PFSK-1 (cell line): Measurements from ENCODE around the gene FEZ2.

ENCODE experiments used
- POLR2AphosphoS5 ChIP-seq: IDR thresholded peaks from 2 replicates; pipeline ENCODE4 v1.6.1; 2012; ENCODE audit warnings: low read depth, mild to moderate bottlenecking, control low read depth, low read length, moderate library complexity
- REST ChIP-seq, 2 experiments: IDR thresholded peaks; 2 replicates each; pipeline versions ENCODE4 v1.6.1 to v1.8.0; 2011 to 2012; ENCODE audit warnings: low read depth in 2 of 2, low read length in 2 of 2, control low read depth in 1 of 2, inconsistent platforms in 1 of 2, mild to moderate bottlenecking in 1 of 2, moderate library complexity in 1 of 2; ENCODE audit not compliant: insufficient read depth in 1 of 2
- SIN3A ChIP-seq: IDR thresholded peaks from 2 replicates; pipeline ENCODE4 v1.6.1; 2012; ENCODE audit warnings: mild to moderate bottlenecking, low read length, moderate library complexity, borderline replicate concordance; ENCODE audit not compliant: insufficient read depth

DNA sequence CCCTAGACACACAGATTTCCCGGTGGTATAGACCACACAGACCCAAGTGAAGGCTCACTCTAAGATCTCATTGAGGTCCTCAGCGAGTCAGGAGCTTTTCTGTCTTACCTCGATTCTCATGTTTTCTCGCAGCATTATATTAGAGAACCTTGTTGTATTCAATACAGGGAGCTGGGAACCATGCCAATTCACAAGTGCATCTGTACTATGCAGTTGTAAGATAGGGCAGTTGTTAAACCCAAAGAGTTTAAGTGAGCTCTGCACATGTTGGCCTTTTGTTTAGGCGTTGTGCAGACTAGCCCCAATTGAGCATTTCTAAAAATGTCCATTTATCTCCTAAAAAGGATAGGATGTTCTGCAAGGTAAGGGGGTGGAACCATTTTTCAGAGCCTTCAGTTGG lies 59.6 kb downstream of the FEZ2 start:
- TF ChIP-seq SIN3A (no peak), POLR2AphosphoS5 (no peak), REST (IDR thresholded peaks at IDR 0.05; ENCODE audit: insufficient read depth in 1 of 2, low read depth in 2 of 2, low read length in 2 of 2) (no peak)
